Lung (tissue), 12 donors: ENCODE data around the gene C6orf132. TPM values are rescaled to one million over a fixed set of nuclear protein-coding genes. Genes with fewer than 3 reads are reported as not detected.
"Not testable (repeated sequence)": the region's sequence is repeated elsewhere in the genome, so short reads cannot be mapped to it uniquely, and the experiment has no call there.

Experiments
- ATAC-seq: fragments of 200-7000 bp; cut with Tn5 transposase; one replicate; pipeline ENCODE4 v1.9.1; 2020; ENCODE audit warnings: moderate number of reproducible peaks; ENCODE audit not compliant: insufficient read depth, low FRiP score
- DNase-seq, 3 donors: peaks; one replicate each; pipeline ENCODE4 v3.0.0-alpha.2; 2013 to 2017
- H3K27ac ChIP-seq, 2 donors: one replicate each; pipeline ENCODE4 v1.5.1; 2013; ENCODE audit warnings: mild to moderate bottlenecking in 2 of 2, moderate library complexity in 2 of 2, control low read depth in 1 of 2, inconsistent platforms in 1 of 2, low read depth in 1 of 2, low read length in 1 of 2
- H3K27me3 ChIP-seq, 3 donors: one replicate each; pipeline ENCODE4 v1.5.1; 2013; ENCODE audit warnings: low read length in 2 of 3; ENCODE audit not compliant: control insufficient read depth in 3 of 3, insufficient read depth in 3 of 3
- H3K36me3 ChIP-seq, 4 donors: one replicate each; pipeline ENCODE4 v1.5.1; 2013; ENCODE audit warnings: low read length in 4 of 4, mild to moderate bottlenecking in 1 of 4, moderate library complexity in 1 of 4; ENCODE audit not compliant: control insufficient read depth in 4 of 4, insufficient read depth in 4 of 4
- H3K4me1 ChIP-seq, 5 donors: one replicate each; pipeline ENCODE4 v1.5.1; 2013; ENCODE audit warnings: low read length in 5 of 5, mild to moderate bottlenecking in 2 of 5, moderate library complexity in 1 of 5; ENCODE audit not compliant: control insufficient read depth in 5 of 5, insufficient read depth in 5 of 5
- H3K4me3 ChIP-seq: one replicate; pipeline ENCODE4 v1.5.1; 2013; ENCODE audit warnings: mild to moderate bottlenecking, control low read depth, moderate library complexity
- H3K9ac ChIP-seq, 2 donors: one replicate each; pipeline ENCODE4 v1.5.1; 2013; ENCODE audit warnings: low read length in 2 of 2, control low read depth in 1 of 2; ENCODE audit not compliant: insufficient read depth in 1 of 2
- H3K9me3 ChIP-seq, 4 donors: one replicate each; pipeline ENCODE4 v1.5.1; 2013; ENCODE audit warnings: low read length in 3 of 4, mild to moderate bottlenecking in 1 of 4, moderate library complexity in 1 of 4; ENCODE audit not compliant: control insufficient read depth in 4 of 4, insufficient read depth in 3 of 4
- CTCF ChIP-seq: IDR thresholded peaks from 2 replicates; pipeline ENCODE4 v1.5.1; 2012; ENCODE audit warnings: mild to moderate bottlenecking; ENCODE audit errors: control extremely low read depth, extremely low read depth
- WGBS, 2 donors: extraction: QIAGEN DNeasy Blood & Tissue Kit; methylation state at CpG; one replicate each; pipeline ENCODE4 v1.1.7; 2013; 5-methylcytosine and 5-hydroxymethylcytosine counted together
- polyA plus RNA-seq, 2 donors: library from polyadenylated mRNA; stranded (reverse); fragments of 200-250 nt; gene quantifications; one replicate each; pipeline ENCODE4 v1.2.1, GENCODE V29; 2013
- total RNA-seq, 2 donors: library from RNA; depleted of rRNA in 1 of 2; stranded (reverse); fragments of >200 nt in 1 of 2; gene quantifications; one replicate each; pipeline ENCODE4 v1.2.1, GENCODE V29; 2014 to 2021
- donor health status: control.
- donor health status: control.
- donor health status: Bipolar disorder and iron deficiency.
- donor health status: healthy.
- donor health status: DM: yes; HTN: yes; CAD: no.

Gene C6orf132
- total and polyA plus RNA-seq, 4 donors = 5.9 to 33.1 (median 18.7) TPM

- H3K9me3 ChIP-seq = peaks cover 0 to 1% (median 0%) of the 10 kb centered on the region in 4 donors
- no peaks in the 10 kb centered on the region for H3K4me1 ChIP-seq
- ATAC-seq = no peak
- no peak for DNase-seq
- no peaks in the 10 kb centered on the region for H3K27me3 ChIP-seq
- no peak for TF ChIP-seq CTCF
- no peak overlapping the region for H3K4me3 ChIP-seq
- H3K9ac ChIP-seq = no peak overlapping the region
- H3K36me3 ChIP-seq = no peaks in the 10 kb centered on the region
- no peak overlapping the region for H3K27ac ChIP-seq
These were observed 12.2 kb upstream of the C6orf132 start for GRCh38 chr6:42154461-42155209.

GRCh38 chr6:42153921-42154320 is 11.5 kb upstream of the C6orf132 start:
- no peak for TF ChIP-seq CTCF
- H3K4me3 ChIP-seq = no peak overlapping the region
- H3K27ac ChIP-seq = no peak overlapping the region
- H3K9me3 ChIP-seq = peaks cover 0 to 1% (median 0%) of the 10 kb centered on the region in 4 donors
- ATAC-seq (no peak), DNase-seq (no peak)
- 62 to 87% methylated on average over 5 of the region's 5 CpGs for WGBS, 2 donors
- no peaks in the 10 kb centered on the region for H3K4me1 ChIP-seq
- H3K27me3 ChIP-seq = no peaks in the 10 kb centered on the region
- H3K36me3 ChIP-seq = no peaks in the 10 kb centered on the region
- no peak overlapping the region for H3K9ac ChIP-seq

GRCh38 chr6:42152528-42153213 is 10.3 kb upstream of the C6orf132 start:
- 75 to 95% methylated on average over 3 to 4 of the region's 4 CpGs for WGBS, 2 donors
- ATAC-seq, DNase-seq, H3K9me3 ChIP-seq, H3K27me3 ChIP-seq, H3K4me3 ChIP-seq, H3K27ac ChIP-seq, H3K4me1 ChIP-seq, H3K9ac ChIP-seq, H3K36me3 ChIP-seq: not testable (repeated sequence)

- ATAC-seq (no peak), DNase-seq (no peak)
- Histone ChIP-seq H3K9me3 (peaks cover 0 to 1% (median 0%) of the 10 kb centered on the region in 4 donors), H3K4me1 (no peaks in the 10 kb centered on the region), H3K4me3 (no peak overlapping the region), H3K27ac (no peak overlapping the region), H3K36me3 (no peaks in the 10 kb centered on the region), H3K27me3 (no peaks in the 10 kb centered on the region), H3K9ac (no peak overlapping the region)
- WGBS, 2 donors = 87% methylated on average over 8 of the region's 8 CpGs
- TF ChIP-seq CTCF = no peak
These were observed 9.6 kb upstream of the C6orf132 start for GRCh38 chr6:42152024-42152423.
